ENCODE data around the gene GREM1. TPM values are rescaled to one million over a fixed set of nuclear protein-coding genes. Genes with fewer than 3 reads are reported as not detected.

Gene GREM1
- total RNA-seq, 1 donor from 2014 or later, result 0.44 TPM

- TF ChIP-seq CTCF (IDR thresholded peaks at IDR 0.05; ENCODE audit: unreplicated experiment), result no peak
- peak; percentile 22 for DNase-seq (ENCODE audit: low spot score)
These were observed 1.3 kb downstream of the GREM1 start for GRCh38 chr15:32718821-32719716.

GRCh38 chr15:32721596-32721995, 3.8 kb downstream of the GREM1 start:
- TF ChIP-seq CTCF (IDR thresholded peaks at IDR 0.05; ENCODE audit: unreplicated experiment), result no peak
- peaks cover 5% of the 10 kb centered on the region for H3K36me3 Mint-ChIP-seq (ENCODE audit: low read depth, unreplicated experiment)
- H3K27me3 Mint-ChIP-seq (ENCODE audit: unreplicated experiment), result peaks cover 15% of the 10 kb centered on the region
- no peak for DNase-seq (ENCODE audit: low spot score)
- no peaks in the 10 kb centered on the region for H3K9me3 Mint-ChIP-seq (ENCODE audit: unreplicated experiment)
- H3K4me1 Mint-ChIP-seq (ENCODE audit: unreplicated experiment), result peaks cover 8% of the 10 kb centered on the region
- no peak overlapping the region for H3K4me3 Mint-ChIP-seq (ENCODE audit: unreplicated experiment)
- H3K27ac Mint-ChIP-seq (ENCODE audit: unreplicated experiment), result no peak overlapping the region

More at GRCh38 chr15:32718821-32719716, 1.3 kb downstream of the GREM1 start:
- peak overlapping the region; percentile 68 for H3K4me3 Mint-ChIP-seq (ENCODE audit: unreplicated experiment)
- peaks cover 5% of the 10 kb centered on the region for H3K36me3 Mint-ChIP-seq (ENCODE audit: low read depth, unreplicated experiment)
- no peaks in the 10 kb centered on the region for H3K9me3 Mint-ChIP-seq (ENCODE audit: unreplicated experiment)
- H3K27ac Mint-ChIP-seq (ENCODE audit: unreplicated experiment), result no peak overlapping the region
- H3K4me1 Mint-ChIP-seq (ENCODE audit: unreplicated experiment), result peaks cover 8% of the 10 kb centered on the region
- peaks cover 21% of the 10 kb centered on the region for H3K27me3 Mint-ChIP-seq (ENCODE audit: unreplicated experiment)

- H3K4me3 Mint-ChIP-seq (ENCODE audit: unreplicated experiment), result no peak overlapping the region
- H3K27me3 Mint-ChIP-seq (ENCODE audit: unreplicated experiment), result peaks cover 10% of the 10 kb centered on the region
- H3K27ac Mint-ChIP-seq (ENCODE audit: unreplicated experiment), result no peak overlapping the region
- TF ChIP-seq CTCF (IDR thresholded peaks at IDR 0.05; ENCODE audit: unreplicated experiment), result no peak
- no peaks in the 10 kb centered on the region for H3K9me3 Mint-ChIP-seq (ENCODE audit: unreplicated experiment)
- no peak for DNase-seq (ENCODE audit: low spot score)
- H3K36me3 Mint-ChIP-seq (ENCODE audit: low read depth, unreplicated experiment), result peaks cover 5% of the 10 kb centered on the region
- H3K4me1 Mint-ChIP-seq (ENCODE audit: unreplicated experiment), result peaks cover 4% of the 10 kb centered on the region
These were observed 4.3 kb downstream of the GREM1 start for GRCh38 chr15:32722136-32722535.

GRCh38 chr15:32723171-32723948, 5.6 kb downstream of the GREM1 start:
- TF ChIP-seq CTCF (IDR thresholded peaks at IDR 0.05; ENCODE audit: unreplicated experiment), result no peak
- H3K4me1 Mint-ChIP-seq (ENCODE audit: unreplicated experiment), result peaks cover 4% of the 10 kb centered on the region
- no peaks in the 10 kb centered on the region for H3K9me3 Mint-ChIP-seq (ENCODE audit: unreplicated experiment)
- no peak for DNase-seq (ENCODE audit: low spot score)
- H3K27ac Mint-ChIP-seq (ENCODE audit: unreplicated experiment), result no peak overlapping the region
- H3K27me3 Mint-ChIP-seq (ENCODE audit: unreplicated experiment), result peaks cover 7% of the 10 kb centered on the region
- no peak overlapping the region for H3K4me3 Mint-ChIP-seq (ENCODE audit: unreplicated experiment)
- H3K36me3 Mint-ChIP-seq (ENCODE audit: low read depth, unreplicated experiment), result peaks cover 5% of the 10 kb centered on the region
